Adrenal gland (tissue), 12 donors: ENCODE data around the gene ERC2. TPM values are rescaled to one million over a fixed set of nuclear protein-coding genes. Genes with fewer than 3 reads are reported as not detected.

Source experiments
- DNase-seq, 7 donors: peaks; one replicate each; pipeline ENCODE4 v3.0.0-alpha.2; 2019 to 2020
- H3K27ac ChIP-seq, 5 donors: fragments of 200-600 bp; sonication (generic) in 4 of 5; 1 replicate in 3 of 5; 2 replicates in 2 of 5; pipeline versions ENCODE4 v1.5.1 to v1.8.0; 2016 to 2020; ENCODE audit warnings: mild to moderate bottlenecking in 1 of 5
- H3K27me3 ChIP-seq: fragments of 200-600 bp; 2 replicates; pipeline ENCODE4 v1.8.0; 2021
- H3K36me3 ChIP-seq, 2 donors: fragments of 200-600 bp; replicated peaks in 1 of 2; 1 replicate in 1 of 2; 2 replicates in 1 of 2; pipeline versions ENCODE4 v1.5.1 to v1.8.0; 2018 to 2022
- H3K4me1 ChIP-seq, 2 donors: fragments of 200-600 bp; replicated peaks in 1 of 2; 1 replicate in 1 of 2; 2 replicates in 1 of 2; pipeline versions ENCODE4 v1.5.1 to v1.8.0; 2018 to 2021
- H3K4me3 ChIP-seq, 4 donors: fragments of 200-600 bp; sonication (generic) in 3 of 4; one replicate each; pipeline ENCODE4 v1.5.1; 2016 to 2018
- H3K9me3 ChIP-seq, 3 donors: fragments of 200-600 bp; sonication (generic) in 1 of 3; replicated peaks in 1 of 3; 1 replicate in 2 of 3; 2 replicates in 1 of 3; pipeline versions ENCODE4 v1.5.1 to v1.8.0; 2016 to 2021
- POLR2A ChIP-seq, 2 donors: fragments of 450-650 bp; IDR thresholded peaks; one replicate each; pipeline ENCODE4 v1.6.1; 2017; ENCODE audit warnings: antibody characterized with exemption in 2 of 2, mild to moderate bottlenecking in 2 of 2, moderate library complexity in 1 of 2
- WGBS, 4 donors: extraction: QIAGEN DNeasy Blood & Tissue Kit in 2 of 4; methylation state at CpG; one replicate each; pipeline versions ENCODE4 v1.1.5 to v1.1.7; 2013 to 2017; 5-methylcytosine and 5-hydroxymethylcytosine counted together
- intact Hi-C, 2 donors: fragments of 100-400 bp; cut with DNase I; formaldehyde crosslinking; loops; one replicate each; pipeline versions ENCODE4 v1.14.1 to v1.15.0; 2022 to 2023
- polyA plus RNA-seq, 3 donors: library from polyadenylated mRNA; stranded (reverse); fragments of 200-250 nt in 2 of 3; fragments of 350-450 nt in 1 of 3; fragmentation: Illumina TruSeq in 1 of 3; extraction: RNeasy Lipid Tissue Mini Kit (QIAGEN cat#74804) in 1 of 3; gene quantifications; one replicate each; pipeline ENCODE4 v1.2.3, GENCODE V29; 2013 to 2014
- total RNA-seq, 9 donors: library from RNA; depleted of rRNA in 4 of 9; stranded (reverse); fragments of >200 nt in 4 of 9; fragments of 120-200 nt in 1 of 9; fragmentation: NEBNext Ultra II Directional in 1 of 9; extraction: Animal tissue kit (Norgen Biotek cat#: 25700) in 1 of 9; gene quantifications; one replicate each; pipeline versions ENCODE4 v1.1.0 to v1.2.4, GENCODE V29; 2013 to 2023
- TF ChIP-seq, protein P1 (sequence below), 6 experiments: fragments of 450-650 bp in 4 of 6; fragments of 200-600 bp in 2 of 6; sonication (generic) in 1 of 6; IDR thresholded peaks; 1 replicate in 5 of 6; 2 replicates in 1 of 6; pipeline versions ENCODE4 v1.5.1 to v1.8.0; 2016 to 2021; ENCODE audit warnings: antibody characterized with exemption in 6 of 6, mild to moderate bottlenecking in 2 of 6, moderate library complexity in 1 of 6
- donor health status: healthy with polysubstance abuse.
- donor health status: Bipolar disorder and iron deficiency.
- donor health status: DM: yes; HTN: yes; CAD: no.
- donor health status: DM: no; HTN: no; CAD: no.
- donor health status: DM: no; HTN: no; CAD: no.
- donor health status: DM: yes; HTN: yes; CAD: no.

The ERC2 gene
- total and polyA plus RNA-seq, 12 donors = 0.47 to 5.8 (median 1.5) TPM

DNA sequence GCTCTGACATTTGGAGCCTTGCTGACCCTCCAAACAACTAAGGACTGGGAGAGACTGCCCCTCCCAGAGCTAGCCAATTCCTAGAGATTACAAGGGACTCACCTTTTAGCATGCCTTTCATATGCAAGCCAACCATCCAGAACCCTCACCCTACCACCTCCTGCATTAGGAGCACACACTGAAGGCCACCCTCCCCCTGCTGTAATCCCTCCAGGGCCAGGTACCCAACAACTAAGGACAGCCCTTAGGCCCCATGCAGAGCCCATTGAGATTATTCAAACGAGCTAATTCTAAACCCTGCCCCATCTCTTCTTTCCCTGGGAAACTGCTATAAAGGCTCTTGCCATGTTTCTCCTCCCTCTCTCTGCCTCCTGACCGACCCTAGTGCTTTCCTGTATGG is 352.6 kb downstream of the ERC2 start:
- no peak overlapping the region for H3K27ac ChIP-seq
- H3K4me1 ChIP-seq = no peaks in the 10 kb centered on the region
- no peaks in the 10 kb centered on the region for H3K27me3 ChIP-seq
- WGBS, 4 donors = 38 to 80% (median 59%) methylated on average over 2 of the region's 2 CpGs
- no peaks in the 10 kb centered on the region for H3K36me3 ChIP-seq
- intact Hi-C loops = no loop called here
- no peak for DNase-seq
- TF ChIP-seq, protein P1, sequence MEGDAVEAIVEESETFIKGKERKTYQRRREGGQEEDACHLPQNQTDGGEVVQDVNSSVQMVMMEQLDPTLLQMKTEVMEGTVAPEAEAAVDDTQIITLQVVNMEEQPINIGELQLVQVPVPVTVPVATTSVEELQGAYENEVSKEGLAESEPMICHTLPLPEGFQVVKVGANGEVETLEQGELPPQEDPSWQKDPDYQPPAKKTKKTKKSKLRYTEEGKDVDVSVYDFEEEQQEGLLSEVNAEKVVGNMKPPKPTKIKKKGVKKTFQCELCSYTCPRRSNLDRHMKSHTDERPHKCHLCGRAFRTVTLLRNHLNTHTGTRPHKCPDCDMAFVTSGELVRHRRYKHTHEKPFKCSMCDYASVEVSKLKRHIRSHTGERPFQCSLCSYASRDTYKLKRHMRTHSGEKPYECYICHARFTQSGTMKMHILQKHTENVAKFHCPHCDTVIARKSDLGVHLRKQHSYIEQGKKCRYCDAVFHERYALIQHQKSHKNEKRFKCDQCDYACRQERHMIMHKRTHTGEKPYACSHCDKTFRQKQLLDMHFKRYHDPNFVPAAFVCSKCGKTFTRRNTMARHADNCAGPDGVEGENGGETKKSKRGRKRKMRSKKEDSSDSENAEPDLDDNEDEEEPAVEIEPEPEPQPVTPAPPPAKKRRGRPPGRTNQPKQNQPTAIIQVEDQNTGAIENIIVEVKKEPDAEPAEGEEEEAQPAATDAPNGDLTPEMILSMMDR (IDR thresholded peaks at IDR 0.05) = no peak
- TF ChIP-seq POLR2A (IDR thresholded peaks at IDR 0.05) = no peak
- no peaks in the 10 kb centered on the region for H3K9me3 ChIP-seq
- H3K4me3 ChIP-seq = no peak overlapping the region

DNA sequence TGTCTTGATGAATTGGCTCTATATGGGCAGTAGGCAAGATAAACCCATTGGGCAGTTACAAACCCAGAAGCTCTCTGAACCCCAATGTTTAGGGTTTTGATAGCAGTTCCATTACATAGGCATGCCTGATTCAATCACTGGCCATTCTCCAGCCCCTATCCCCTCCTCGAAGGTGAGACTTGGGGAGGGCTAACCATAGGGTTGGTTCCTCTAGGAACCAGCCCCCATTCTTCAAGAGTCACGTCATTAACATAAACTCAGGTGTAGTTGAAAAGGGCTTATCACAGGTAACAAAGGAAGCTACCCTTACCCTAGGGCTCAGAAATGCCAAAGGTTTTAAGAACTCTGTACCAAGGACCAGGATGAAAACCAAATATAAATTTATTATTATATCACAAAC is 353.1 kb downstream of the ERC2 start:
- no peaks in the 10 kb centered on the region for H3K9me3 ChIP-seq
- intact Hi-C loops = no loop called here
- H3K27me3 ChIP-seq = no peaks in the 10 kb centered on the region
- H3K4me3 ChIP-seq = no peak overlapping the region
- H3K4me1 ChIP-seq = no peaks in the 10 kb centered on the region
- TF ChIP-seq, protein P1 (IDR thresholded peaks at IDR 0.05) = no peak
- no peak for TF ChIP-seq POLR2A (IDR thresholded peaks at IDR 0.05)
- 75 to 81% (median 79%) methylated on average over 2 of the region's 2 CpGs for WGBS, 4 donors
- H3K27ac ChIP-seq = no peak overlapping the region
- H3K36me3 ChIP-seq = no peaks in the 10 kb centered on the region
- no peak for DNase-seq

DNA sequence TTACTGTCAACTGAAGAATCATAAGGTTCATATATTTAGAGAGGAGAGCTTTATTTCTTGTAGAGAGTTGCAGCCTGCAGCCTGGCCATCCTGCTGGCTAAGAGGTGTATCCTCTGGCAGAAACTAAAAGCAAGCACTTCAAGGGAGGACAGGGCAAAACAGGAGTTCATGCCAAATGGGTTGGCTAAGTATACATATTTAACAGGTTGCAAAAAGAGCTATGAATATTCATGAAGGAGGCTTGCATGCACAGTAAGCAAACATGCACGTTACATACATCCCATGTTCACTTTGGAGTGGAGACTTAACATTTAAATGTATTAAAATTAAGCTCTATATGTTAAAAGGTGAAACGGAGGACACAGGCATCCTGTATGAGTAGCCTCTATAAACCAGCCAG is 354.4 kb downstream of the ERC2 start:
- H3K27me3 ChIP-seq = no peaks in the 10 kb centered on the region
- H3K27ac ChIP-seq = no peak overlapping the region
- intact Hi-C loops = no loop called here
- no peaks in the 10 kb centered on the region for H3K9me3 ChIP-seq
- TF ChIP-seq POLR2A (IDR thresholded peaks at IDR 0.05) = no peak
- TF ChIP-seq, protein P1 (IDR thresholded peaks at IDR 0.05) = no peak
- no peak overlapping the region for H3K4me3 ChIP-seq
- no peak for DNase-seq
- H3K4me1 ChIP-seq = no peaks in the 10 kb centered on the region
- WGBS, 4 donors = 84 to 92% (median 90%) methylated on average over 2 of the region's 2 CpGs
- H3K36me3 ChIP-seq = no peaks in the 10 kb centered on the region

DNA sequence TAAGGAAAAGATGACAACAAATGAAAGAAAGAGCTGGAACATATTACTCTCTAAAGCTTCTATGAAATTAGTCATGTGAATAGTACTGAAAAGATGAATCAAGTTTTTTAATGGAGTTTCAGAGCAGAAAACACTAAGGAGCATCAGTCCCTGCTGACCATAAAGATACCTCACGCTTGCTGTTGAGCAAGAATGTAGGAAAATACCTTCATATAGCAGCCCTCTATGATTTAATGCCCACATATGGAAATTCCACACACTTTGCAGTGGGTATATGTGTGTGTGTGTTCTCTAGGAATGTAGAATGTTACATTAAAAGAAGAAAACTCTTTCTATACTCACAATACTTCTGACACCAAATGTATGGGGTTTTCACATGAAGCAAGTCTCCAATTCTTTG is 355.0 kb downstream of the ERC2 start:
- TF ChIP-seq, protein P1 (IDR thresholded peaks at IDR 0.05) = no peak
- TF ChIP-seq POLR2A (IDR thresholded peaks at IDR 0.05) = no peak
- WGBS, 4 donors = 82 to 93% (median 89%) methylated on average over 1 of the region's 1 CpG
- Histone ChIP-seq H3K4me1 (no peaks in the 10 kb centered on the region), H3K4me3 (no peak overlapping the region), H3K9me3 (no peaks in the 10 kb centered on the region), H3K27ac (no peak overlapping the region), H3K36me3 (no peaks in the 10 kb centered on the region), H3K27me3 (no peaks in the 10 kb centered on the region)
- intact Hi-C loops = no loop called here
- DNase-seq = no peak
